GM12801 (cell line): ENCODE results near the gene U2AF1L4.

ENCODE experiments used
- CTCF ChIP-seq: IDR thresholded peaks from one replicate; pipeline ENCODE4 v1.5.1; 2011; ENCODE audit warnings: control low read depth; ENCODE audit not compliant: insufficient read length; ENCODE audit errors: extremely low read depth

Gene U2AF1L4

GRCh38 chr19:35757749-35758608 lies 12.8 kb upstream of the U2AF1L4 start, which contains the start of gene PROSER3:
Gene PROSER3, plus strand, starts transcription at chr19:35758176. Its CDS starts 40 bp downstream, at chr19:35758216.
- TF ChIP-seq CTCF = no peak

- no peak for TF ChIP-seq CTCF
These were observed 12.1 kb upstream of the U2AF1L4 start for GRCh38 chr19:35757231-35757748.

- no peak for TF ChIP-seq CTCF
These were observed 11.4 kb upstream of the U2AF1L4 start, which contains the start of gene HSPB6 for GRCh38 chr19:35756377-35757230. Gene HSPB6, minus strand, starts transcription at chr19:35757029. Its CDS starts 21 bp downstream, at chr19:35757008.

DNA sequence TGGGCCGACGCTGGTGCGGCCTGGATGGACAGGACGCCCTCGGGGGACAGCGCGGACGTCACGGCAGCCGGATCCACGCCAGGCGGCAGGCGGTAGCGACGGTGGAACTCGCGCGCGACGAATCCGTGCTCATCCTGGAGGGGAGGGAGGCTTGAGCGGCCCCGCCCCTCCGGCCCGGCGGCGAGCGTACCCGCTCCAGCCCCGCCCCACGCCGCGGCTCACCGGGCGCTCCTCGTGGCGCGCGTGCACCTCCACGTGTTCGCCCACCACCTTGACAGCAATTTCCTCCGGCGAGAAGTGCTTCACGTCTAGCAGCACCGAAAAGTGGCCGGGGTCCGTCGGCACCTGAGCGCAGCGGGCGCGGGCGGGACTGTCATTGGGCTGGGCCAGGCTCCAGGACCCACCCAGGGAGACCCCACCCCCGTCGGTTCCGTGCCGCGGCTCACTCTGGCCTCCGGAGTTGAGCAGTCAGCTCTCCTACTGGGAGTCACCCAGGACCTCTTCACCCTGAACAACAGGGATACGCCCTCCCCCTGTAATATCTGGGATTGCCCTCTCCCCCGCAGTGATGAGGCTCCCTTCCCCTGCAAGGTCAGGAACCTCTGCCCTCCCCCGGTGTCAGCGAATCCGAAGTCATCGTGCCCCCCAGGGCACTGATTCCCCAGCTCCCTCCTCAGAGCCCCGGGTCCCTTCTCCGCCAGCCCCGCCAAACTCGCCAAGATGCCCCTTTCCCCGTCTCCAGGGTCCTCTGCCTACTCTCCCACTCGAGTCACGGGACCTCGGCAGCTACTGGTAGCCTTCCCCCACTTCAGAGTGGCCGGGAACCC lies 10.5 kb upstream of the U2AF1L4 start:
- no peak for TF ChIP-seq CTCF

DNA sequence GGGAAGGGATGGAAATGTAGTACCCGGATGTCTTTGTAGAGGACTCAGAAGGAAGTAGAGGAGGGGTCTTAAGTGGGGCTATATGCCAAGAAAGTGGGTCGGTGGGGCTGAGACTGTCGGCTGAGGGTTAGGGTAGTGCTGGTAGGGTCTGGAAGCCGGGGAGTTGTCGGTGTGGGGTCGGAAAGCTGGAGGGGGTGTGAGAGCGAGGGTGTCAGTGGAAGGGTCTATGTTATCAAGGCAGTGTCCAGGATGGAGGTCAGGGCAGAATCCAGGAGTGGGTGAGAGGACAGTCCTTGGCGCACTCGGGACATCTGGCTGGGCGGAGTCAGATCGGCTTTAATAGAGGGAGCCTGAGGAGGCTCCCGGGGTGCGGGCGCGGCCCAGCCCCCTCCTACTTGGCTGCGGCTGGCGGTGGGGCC lies 9.9 kb upstream of the U2AF1L4 start:
- TF ChIP-seq CTCF = no peak

GRCh38 chr19:35754370-35755130 lies 9.3 kb upstream of the U2AF1L4 start:
- TF ChIP-seq CTCF = no peak
